Vagina (tissue), 2 donors: ENCODE measurements around the gene RFPL2. TPM values are rescaled to one million over a fixed set of nuclear protein-coding genes. Genes with fewer than 3 reads are reported as not detected.
"Not testable (repeated sequence)": the region's sequence is repeated elsewhere in the genome, so short reads cannot be mapped to it uniquely, and the experiment has no call there.

ENCODE experiments used
- DNase-seq, 2 donors: peaks; one replicate each; pipeline ENCODE4 v3.0.0-alpha.2; 2017; ENCODE audit errors: extremely low spot score in 2 of 2
- H3K27ac ChIP-seq: fragments of 200-600 bp; sonication (generic); one replicate; pipeline ENCODE4 v1.5.1; 2019
- H3K27me3 ChIP-seq: fragments of 200-600 bp; sonication (generic); one replicate; pipeline ENCODE4 v1.5.1; 2019
- H3K36me3 ChIP-seq, 2 donors: fragments of 200-600 bp; sonication (generic); one replicate each; pipeline ENCODE4 v1.5.1; 2017 to 2019
- H3K4me1 ChIP-seq: fragments of 200-600 bp; sonication (generic); one replicate; pipeline ENCODE4 v1.5.1; 2019
- H3K4me3 ChIP-seq, 2 donors: fragments of 200-600 bp; sonication (generic); 1 replicate in 1 of 2; 2 replicates in 1 of 2; pipeline ENCODE4 v1.5.1; 2016 to 2019
- H3K9me3 ChIP-seq: fragments of 200-600 bp; sonication (generic); one replicate; pipeline ENCODE4 v1.5.1; 2019
- POLR2A ChIP-seq, 2 donors: fragments of 450-650 bp; IDR thresholded peaks; one replicate each; pipeline ENCODE4 v1.6.1; 2017; ENCODE audit warnings: antibody characterized with exemption in 2 of 2, mild to moderate bottlenecking in 2 of 2, moderate library complexity in 2 of 2
- POLR2AphosphoS5 ChIP-seq, 2 donors: sonication (generic); formaldehyde crosslinking; IDR thresholded peaks; one replicate each; pipeline ENCODE4 v1.9.0; 2017; ENCODE audit warnings: antibody characterized with exemption in 2 of 2, mild to moderate bottlenecking in 2 of 2, low read depth in 1 of 2; ENCODE audit not compliant: insufficient read depth in 1 of 2
- intact Hi-C: fragments of 100-400 bp; cut with DNase I; formaldehyde crosslinking; loops from one replicate; pipeline ENCODE4 v1.15.1; 2023
- total RNA-seq: library from RNA; depleted of rRNA; stranded (reverse); fragments of >200 nt; gene quantifications from one replicate; pipeline ENCODE4 v1.2.3, GENCODE V29; 2016
- TF ChIP-seq, protein P1 (sequence below), 3 experiments: fragments of 450-650 bp in 2 of 3; fragments of 200-600 bp in 1 of 3; sonication (generic) in 1 of 3; IDR thresholded peaks; one replicate each; pipeline ENCODE4 v1.5.1; 2017 to 2019; ENCODE audit warnings: antibody characterized with exemption in 3 of 3, mild to moderate bottlenecking in 2 of 3, moderate library complexity in 2 of 3

The RFPL2 gene
- total RNA-seq, 1 donor from 2014 or later: not detected

DNA sequence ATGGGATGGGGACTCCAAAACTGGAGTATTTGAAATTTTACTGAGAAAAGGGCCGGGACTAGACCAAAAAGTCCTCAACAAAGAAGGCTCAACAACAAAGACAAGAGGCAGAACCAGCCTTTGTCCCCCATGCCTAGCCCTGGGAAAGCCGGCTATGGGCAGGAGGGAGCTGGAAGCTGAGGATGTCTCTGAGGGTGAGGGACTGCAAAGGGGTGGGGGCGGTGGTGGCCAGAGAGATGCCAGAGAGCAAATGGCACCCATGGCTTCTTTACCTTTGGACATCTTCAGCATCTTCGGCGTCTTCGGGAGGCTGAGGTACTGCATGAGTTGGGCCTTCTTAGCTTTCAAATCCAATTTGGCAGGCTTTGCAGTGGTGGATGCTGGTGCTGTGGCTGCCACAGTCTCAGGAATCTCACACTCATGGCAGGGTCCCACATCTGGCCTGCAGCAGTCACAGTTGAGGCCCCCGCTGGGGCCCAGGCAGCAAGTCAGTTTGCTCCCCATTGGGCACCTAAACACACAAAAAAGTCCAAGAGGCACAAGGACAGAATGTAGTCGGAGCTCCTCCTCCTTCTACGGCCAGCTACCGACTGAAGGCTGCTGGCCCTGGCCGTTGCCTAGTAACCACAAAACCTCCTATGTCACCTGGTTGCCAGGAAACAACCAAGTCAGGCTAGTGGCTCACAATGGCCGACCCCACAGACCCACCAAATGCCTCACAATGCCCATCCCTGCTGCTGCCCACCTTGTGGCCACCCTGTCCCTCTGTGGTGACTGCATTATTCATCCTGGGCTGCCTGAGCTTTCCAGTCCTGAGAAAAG is 46.0 kb downstream of the RFPL2 start, which contains the start of gene C22orf42:
Gene C22orf42 (minus strand): TSS at position 592 of the 822 bp plus-strand sequence. CDS start 88 bp downstream, at position 504.
- no peak within 1 kb of the TSS for H3K4me3 ChIP-seq
- peak; percentile 62 to 64 for DNase-seq
- H3K4me1 ChIP-seq: no peaks in the 10 kb centered on the region
- H3K36me3 ChIP-seq: no peaks in the 10 kb centered on the region
- intact Hi-C loops: no loop called here
- no peaks in the 10 kb centered on the region for H3K27me3 ChIP-seq
- H3K9me3 ChIP-seq: no peaks in the 10 kb centered on the region
- no peak within 1 kb of the TSS for H3K27ac ChIP-seq
- TF ChIP-seq POLR2A (IDR thresholded peaks at IDR 0.05): no peak
- TF ChIP-seq, protein P1, sequence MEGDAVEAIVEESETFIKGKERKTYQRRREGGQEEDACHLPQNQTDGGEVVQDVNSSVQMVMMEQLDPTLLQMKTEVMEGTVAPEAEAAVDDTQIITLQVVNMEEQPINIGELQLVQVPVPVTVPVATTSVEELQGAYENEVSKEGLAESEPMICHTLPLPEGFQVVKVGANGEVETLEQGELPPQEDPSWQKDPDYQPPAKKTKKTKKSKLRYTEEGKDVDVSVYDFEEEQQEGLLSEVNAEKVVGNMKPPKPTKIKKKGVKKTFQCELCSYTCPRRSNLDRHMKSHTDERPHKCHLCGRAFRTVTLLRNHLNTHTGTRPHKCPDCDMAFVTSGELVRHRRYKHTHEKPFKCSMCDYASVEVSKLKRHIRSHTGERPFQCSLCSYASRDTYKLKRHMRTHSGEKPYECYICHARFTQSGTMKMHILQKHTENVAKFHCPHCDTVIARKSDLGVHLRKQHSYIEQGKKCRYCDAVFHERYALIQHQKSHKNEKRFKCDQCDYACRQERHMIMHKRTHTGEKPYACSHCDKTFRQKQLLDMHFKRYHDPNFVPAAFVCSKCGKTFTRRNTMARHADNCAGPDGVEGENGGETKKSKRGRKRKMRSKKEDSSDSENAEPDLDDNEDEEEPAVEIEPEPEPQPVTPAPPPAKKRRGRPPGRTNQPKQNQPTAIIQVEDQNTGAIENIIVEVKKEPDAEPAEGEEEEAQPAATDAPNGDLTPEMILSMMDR (IDR thresholded peaks at IDR 0.05): no peak
- no peak for TF ChIP-seq POLR2AphosphoS5 (IDR thresholded peaks at IDR 0.05; ENCODE audit: insufficient read depth in 1 of 2, low read depth in 1 of 2)

DNA sequence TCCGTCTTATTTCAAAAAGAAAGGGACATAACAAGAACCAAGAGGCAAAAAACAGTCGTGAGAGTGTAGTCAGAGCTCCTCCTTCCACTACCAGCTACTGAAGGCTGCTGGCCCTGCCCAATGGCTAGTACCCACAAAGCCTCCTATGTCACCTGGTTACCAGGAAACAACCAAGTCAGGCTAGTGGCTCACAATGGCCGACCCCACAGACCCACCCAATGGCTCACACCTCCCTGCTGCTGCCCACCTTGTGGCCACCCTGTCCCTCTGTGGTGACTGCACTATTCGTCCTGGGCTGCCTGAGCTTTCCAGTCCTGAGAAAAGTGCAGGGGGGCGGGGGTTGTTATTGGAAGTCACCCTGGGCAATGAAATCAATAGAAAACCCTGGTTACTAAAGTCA is 47.2 kb downstream of the RFPL2 start:
- intact Hi-C loops, H3K4me1 ChIP-seq, H3K27me3 ChIP-seq, H3K9me3 ChIP-seq, H3K36me3 ChIP-seq, DNase-seq, H3K4me3 ChIP-seq, H3K27ac ChIP-seq: not testable (repeated sequence)

DNA sequence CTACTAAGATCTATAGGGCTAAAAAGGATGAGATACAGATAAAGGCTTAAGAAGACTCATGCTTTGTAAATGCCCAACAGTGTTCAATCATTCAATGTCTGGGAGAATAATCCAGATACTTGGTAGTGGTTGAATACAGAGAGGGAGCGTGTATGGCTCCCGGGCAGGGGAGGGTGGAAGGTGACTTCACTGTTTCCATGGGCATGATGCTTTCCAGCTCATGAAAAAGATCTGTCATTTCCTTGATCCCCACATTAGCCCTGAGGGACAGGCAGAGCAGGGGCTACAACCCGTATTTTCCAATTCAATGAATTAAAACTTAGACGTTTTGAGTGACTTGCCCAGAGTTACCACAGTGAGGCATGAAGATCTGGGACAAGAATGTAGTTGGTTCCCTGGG is 50.1 kb downstream of the RFPL2 start:
- H3K27ac ChIP-seq, H3K27me3 ChIP-seq, H3K9me3 ChIP-seq, H3K4me1 ChIP-seq, H3K4me3 ChIP-seq, H3K36me3 ChIP-seq, intact Hi-C loops: not testable (repeated sequence)
- DNase-seq: peak in 1 of 2 donors; percentile 18

DNA sequence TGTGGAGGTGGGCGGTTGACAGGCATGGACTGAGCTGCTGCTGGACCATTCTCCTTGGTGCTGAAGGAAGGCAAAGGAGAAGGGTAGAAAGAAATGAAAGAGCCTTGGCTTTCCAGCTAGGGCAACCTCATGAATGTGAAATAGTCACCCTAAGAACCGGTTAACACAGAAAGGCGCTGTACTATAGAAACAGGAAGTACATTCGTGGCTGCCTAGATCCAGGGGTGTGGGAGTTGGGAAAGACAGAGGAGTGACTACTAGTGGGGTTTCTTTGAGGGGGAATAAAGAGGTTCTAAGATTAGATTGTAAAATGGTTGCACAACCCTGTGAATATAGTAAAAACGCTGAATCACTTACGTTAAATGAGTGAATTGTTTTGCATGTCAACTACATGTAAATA is 53.2 kb downstream of the RFPL2 start:
- H3K4me3 ChIP-seq, H3K27ac ChIP-seq, intact Hi-C loops, H3K36me3 ChIP-seq, H3K4me1 ChIP-seq, H3K9me3 ChIP-seq, H3K27me3 ChIP-seq: not testable (repeated sequence)
- DNase-seq: peak in 1 of 2 donors; percentile 16

DNA sequence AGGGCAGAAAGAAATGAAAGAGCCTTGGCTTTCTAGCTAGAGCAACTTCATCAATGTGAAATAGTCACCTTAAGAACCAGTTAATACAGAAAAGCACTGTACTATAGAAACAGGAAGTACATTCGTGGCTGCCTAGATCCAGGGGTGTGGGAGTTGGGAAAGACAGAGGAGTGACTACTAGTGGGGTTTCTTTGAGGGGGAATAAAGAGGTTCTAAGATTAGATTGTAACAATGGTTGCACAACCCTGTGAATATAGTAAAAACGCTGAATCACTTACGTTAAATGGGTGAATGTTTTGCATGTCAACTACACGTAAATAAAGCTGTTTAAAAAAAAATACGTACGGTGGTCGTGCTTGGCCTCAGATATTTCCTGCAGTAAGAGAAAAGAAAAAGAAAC is 54.2 kb downstream of the RFPL2 start:
- H3K9me3 ChIP-seq, H3K4me3 ChIP-seq, intact Hi-C loops, H3K27ac ChIP-seq, H3K36me3 ChIP-seq, H3K4me1 ChIP-seq, H3K27me3 ChIP-seq: not testable (repeated sequence)
- DNase-seq: peak in 1 of 2 donors; percentile 20

DNA sequence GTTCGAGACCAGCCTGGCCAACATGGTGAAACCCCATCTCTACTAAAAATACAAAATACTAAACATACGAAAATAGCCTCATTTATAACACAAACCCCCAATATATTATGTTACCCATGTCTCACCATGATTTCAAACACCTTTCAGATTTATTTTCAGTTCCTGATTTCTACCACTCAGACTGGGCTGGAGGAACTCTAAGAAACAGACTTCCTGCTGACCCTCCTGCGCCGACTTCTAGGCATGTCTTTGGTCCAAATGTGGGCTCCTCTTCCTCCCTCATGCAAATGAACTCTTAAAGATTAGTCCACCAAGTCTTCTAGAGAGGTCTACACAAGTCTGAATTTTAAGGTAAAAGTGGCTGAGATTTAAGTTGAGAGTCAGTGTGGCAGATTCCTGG is 56.5 kb downstream of the RFPL2 start:
- H3K27ac ChIP-seq, H3K36me3 ChIP-seq, H3K9me3 ChIP-seq, H3K4me1 ChIP-seq, H3K27me3 ChIP-seq, H3K4me3 ChIP-seq, DNase-seq, intact Hi-C loops: not testable (repeated sequence)

DNA sequence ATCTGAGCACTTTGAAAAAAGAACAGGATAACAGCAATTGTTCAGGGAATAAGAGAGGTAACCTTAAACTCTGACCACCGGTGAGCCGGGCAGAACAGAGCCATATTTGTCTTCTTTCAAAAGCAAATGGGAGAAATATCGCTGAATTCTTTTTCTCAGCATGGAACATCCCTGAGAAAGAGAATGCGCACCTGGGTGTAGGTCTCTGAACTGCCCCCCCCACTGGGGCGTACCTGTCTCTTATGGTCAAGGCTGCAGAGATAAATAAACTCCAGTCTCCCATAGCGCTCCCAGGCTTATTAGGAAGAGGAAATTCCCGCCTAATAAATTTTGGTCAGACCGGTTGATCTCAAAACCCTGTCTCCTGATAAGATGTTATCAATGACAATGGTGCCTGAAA is 57.7 kb downstream of the RFPL2 start:
- H3K27me3 ChIP-seq, intact Hi-C loops, H3K36me3 ChIP-seq, H3K4me3 ChIP-seq, DNase-seq, H3K4me1 ChIP-seq, H3K27ac ChIP-seq, H3K9me3 ChIP-seq: not testable (repeated sequence)

DNA sequence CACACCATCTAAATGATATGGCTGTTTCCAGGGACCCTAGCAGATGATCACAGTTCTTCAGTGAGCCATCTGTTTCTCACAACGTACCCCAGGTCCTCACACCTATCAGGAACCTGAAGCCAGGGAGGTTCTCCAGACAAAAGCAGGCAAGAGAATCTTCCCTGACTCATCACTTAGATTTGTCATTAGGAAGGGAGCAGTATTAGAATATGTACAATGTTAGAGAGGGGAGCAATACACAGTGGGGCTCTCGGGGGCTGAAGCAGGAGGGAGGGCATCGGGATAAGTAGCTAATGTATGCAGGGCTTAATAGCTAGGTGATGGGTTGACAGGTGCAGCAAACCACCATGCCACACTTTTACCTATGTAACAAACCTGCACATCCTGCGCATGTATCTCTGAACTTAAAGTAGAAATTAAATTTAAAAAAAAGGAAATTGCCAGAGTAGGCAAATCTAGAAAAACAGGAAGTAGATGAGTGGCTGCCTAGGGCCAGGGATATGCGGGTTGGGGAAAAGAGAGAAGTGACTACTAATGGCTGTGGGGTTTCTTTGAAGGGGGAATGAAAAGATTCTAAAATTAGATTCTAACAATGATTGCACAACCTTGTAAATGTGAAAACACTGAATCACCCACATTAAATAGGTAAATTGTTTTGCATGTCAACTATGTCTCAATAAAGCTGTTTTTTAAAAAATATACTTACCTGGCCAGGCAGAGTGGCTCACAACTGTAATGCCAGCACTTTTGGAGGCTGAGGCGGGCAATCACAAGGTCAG is 60.2 kb downstream of the RFPL2 start:
- H3K27me3 ChIP-seq: no peaks in the 10 kb centered on the region
- H3K27ac ChIP-seq: no peak overlapping the region
- no peaks in the 10 kb centered on the region for H3K36me3 ChIP-seq
- H3K4me3 ChIP-seq: no peak overlapping the region
- no peaks in the 10 kb centered on the region for H3K9me3 ChIP-seq
- intact Hi-C loops: no loop called here
- no peak for TF ChIP-seq POLR2AphosphoS5 (IDR thresholded peaks at IDR 0.05; ENCODE audit: insufficient read depth in 1 of 2, low read depth in 1 of 2)
- peak in 1 of 2 donors; percentile 77 for DNase-seq
- no peaks in the 10 kb centered on the region for H3K4me1 ChIP-seq
